ENCODE results near the gene KCNJ10.

Gene KCNJ10

GRCh38 chr1:160117709-160118183 is 47.8 kb upstream of the KCNJ10 start:
- ATAC-seq = peak; percentile 42
- TF ChIP-seq ZNF565 (CRISPR knock-in tag; conservative IDR thresholded peaks at IDR 0.05; ENCODE audit: low read depth) (no peak), CSDC2 (CRISPR knock-in tag; IDR thresholded peaks at IDR 0.05) (no peak), TSHZ2 (CRISPR knock-in tag; IDR thresholded peaks at IDR 0.05) (no peak), OSR1 (CRISPR knock-in tag; IDR thresholded peaks at IDR 0.05) (no peak), BACH2 (CRISPR knock-in tag; IDR thresholded peaks at IDR 0.05; ENCODE audit: borderline replicate concordance) (no peak), RARB (CRISPR knock-in tag; IDR thresholded peaks at IDR 0.05) (no peak), TOX (CRISPR knock-in tag; IDR thresholded peaks at IDR 0.05; ENCODE audit: borderline replicate concordance) (no peak), TCF4 (CRISPR knock-in tag; IDR thresholded peaks at IDR 0.05; ENCODE audit: borderline replicate concordance) (no peak), ZNF8 (CRISPR knock-in tag; IDR thresholded peaks at IDR 0.05) (no peak)

GRCh38 chr1:160117300-160117699 is 47.3 kb upstream of the KCNJ10 start:
- no peak for ATAC-seq
- TF ChIP-seq ZFP30 (CRISPR knock-in tag; IDR thresholded peaks at IDR 0.05) (no peak), CSDC2 (CRISPR knock-in tag; IDR thresholded peaks at IDR 0.05) (no peak), PATZ1 (CRISPR knock-in tag; IDR thresholded peaks at IDR 0.05; ENCODE audit: borderline replicate concordance) (no peak), ZNF8 (CRISPR knock-in tag; IDR thresholded peaks at IDR 0.05) (no peak), ZC3H10 (CRISPR knock-in tag; IDR thresholded peaks at IDR 0.05) (no peak), ZNF70 (CRISPR knock-in tag; IDR thresholded peaks at IDR 0.05) (no peak), TSHZ2 (CRISPR knock-in tag; IDR thresholded peaks at IDR 0.05) (no peak), ESRRG (CRISPR knock-in tag; IDR thresholded peaks at IDR 0.05) (no peak), CSRNP3 (CRISPR knock-in tag; IDR thresholded peaks at IDR 0.05) (no peak), SNAI2 (CRISPR knock-in tag; IDR thresholded peaks at IDR 0.05) (no peak), POU6F1 (CRISPR knock-in tag; IDR thresholded peaks at IDR 0.05; ENCODE audit: borderline replicate concordance, low read depth) (no peak), RARB (CRISPR knock-in tag; IDR thresholded peaks at IDR 0.05) (no peak)

GRCh38 chr1:160116283-160117147 is 46.6 kb upstream of the KCNJ10 start:
- ATAC-seq = no peak
- TF ChIP-seq TSHZ2 (CRISPR knock-in tag; IDR thresholded peaks at IDR 0.05) (no peak), OSR1 (CRISPR knock-in tag; IDR thresholded peaks at IDR 0.05) (no peak), ZFP30 (CRISPR knock-in tag; IDR thresholded peaks at IDR 0.05) (no peak), GLIS3 (CRISPR knock-in tag; IDR thresholded peaks at IDR 0.05) (no peak), BACH2 (CRISPR knock-in tag; IDR thresholded peaks at IDR 0.05; ENCODE audit: borderline replicate concordance) (no peak), ISL1 (CRISPR knock-in tag; IDR thresholded peaks at IDR 0.05) (no peak), PATZ1 (CRISPR knock-in tag; IDR thresholded peaks at IDR 0.05; ENCODE audit: borderline replicate concordance) (no peak)
